ENCODE measurements around the gene AP3D1. TPM values are rescaled to one million over a fixed set of nuclear protein-coding genes. Genes with fewer than 3 reads are reported as not detected.
"Not testable (repeated sequence)": the region's sequence is repeated elsewhere in the genome, so short reads cannot be mapped to it uniquely, and the experiment has no call there.

AP3D1 gene
- total RNA-seq, 1 donor from 2014 or later, result 46.0 TPM

GRCh38 chr19:2086695-2087620 is 64.4 kb downstream of the AP3D1 start:
- not testable (repeated sequence) for DNase-seq (ENCODE audit: low spot score)

- peak; percentile 43 for DNase-seq (ENCODE audit: low spot score)
Measured at GRCh38 chr19:2084993-2085720, 66.2 kb downstream of the AP3D1 start.

- no peak for DNase-seq (ENCODE audit: low spot score)
Measured at GRCh38 chr19:2083174-2083854, 68.1 kb downstream of the AP3D1 start.

GRCh38 chr19:2081873-2082810 is 69.2 kb downstream of the AP3D1 start:
- DNase-seq (ENCODE audit: low spot score), result no peak

GRCh38 chr19:2080336-2080988 is 70.9 kb downstream of the AP3D1 start:
- DNase-seq (ENCODE audit: low spot score), result no peak

GRCh38 chr19:2079865-2080301 is 71.5 kb downstream of the AP3D1 start:
- DNase-seq (ENCODE audit: low spot score), result no peak

GRCh38 chr19:2079076-2079864 is 72.1 kb downstream of the AP3D1 start:
- DNase-seq (ENCODE audit: low spot score), result no peak

GRCh38 chr19:2077833-2078619 is 73.3 kb downstream of the AP3D1 start:
- DNase-seq (ENCODE audit: low spot score), result no peak

- no peak for DNase-seq (ENCODE audit: low spot score)
Measured at GRCh38 chr19:2077398-2077797, 74.0 kb downstream of the AP3D1 start.

GRCh38 chr19:2076526-2076944 is 74.8 kb downstream of the AP3D1 start:
- no peak for DNase-seq (ENCODE audit: low spot score)

- no peak for DNase-seq (ENCODE audit: low spot score)
Measured at GRCh38 chr19:2072757-2073551, 78.4 kb downstream of the AP3D1 start.

- DNase-seq (ENCODE audit: low spot score), result no peak
Measured at GRCh38 chr19:2070986-2071673, 80.2 kb downstream of the AP3D1 start.

- DNase-seq (ENCODE audit: low spot score), result no peak
Measured at GRCh38 chr19:2070436-2070827, 80.9 kb downstream of the AP3D1 start.

- DNase-seq (ENCODE audit: low spot score), result no peak
Measured at GRCh38 chr19:2064788-2065524, 86.4 kb downstream of the AP3D1 start.

- DNase-seq (ENCODE audit: low spot score), result no peak
Measured at GRCh38 chr19:2064395-2064787, 87.0 kb downstream of the AP3D1 start.

- DNase-seq (ENCODE audit: low spot score), result no peak
Measured at GRCh38 chr19:2063824-2064223, 87.5 kb downstream of the AP3D1 start.

GRCh38 chr19:2062770-2063169 is 88.6 kb downstream of the AP3D1 start:
- DNase-seq (ENCODE audit: low spot score), result no peak

Data from umbilical cord (tissue), 2 donors.